ENCODE data around the gene NOSIP.

Gene NOSIP

GRCh38 chr19:49594157-49594992 is 14.0 kb upstream of the NOSIP start:
- no peak for DNase-seq

GRCh38 chr19:49593233-49594113 is 13.1 kb upstream of the NOSIP start:
- peak; percentile 95 for DNase-seq

- DNase-seq, result no peak
These were observed 12.3 kb upstream of the NOSIP start for GRCh38 chr19:49592486-49593232.

- peak; percentile 36 for DNase-seq
These were observed 11.6 kb upstream of the NOSIP start for GRCh38 chr19:49591731-49592485.

GRCh38 chr19:49590971-49591730 is 10.8 kb upstream of the NOSIP start, which contains the start of gene PRR12:
TSS of gene PRR12 (plus strand) at chr19:49591182. CDS start at chr19:49591655, 473 bp downstream.
- DNase-seq, result peak; percentile 64

- peak; percentile 95 for DNase-seq
These were observed 10.0 kb upstream of the NOSIP start for GRCh38 chr19:49590071-49590970.

GRCh38 chr19:49589502-49589905 is 9.1 kb upstream of the NOSIP start:
- no peak for DNase-seq

GRCh38 chr19:49588365-49589122 is 8.2 kb upstream of the NOSIP start:
- no peak for DNase-seq

GRCh38 chr19:49587227-49587626 is 6.9 kb upstream of the NOSIP start:
- no peak for DNase-seq

GRCh38 chr19:49585023-49585422 is 4.7 kb upstream of the NOSIP start:
- peak; percentile 26 for DNase-seq

GRCh38 chr19:49583239-49583638 is 2.9 kb upstream of the NOSIP start:
- DNase-seq, result no peak

GRCh38 chr19:49581007-49581508 is 702 bp upstream of the NOSIP start, which contains the start of gene PRRG2:
TSS of gene PRRG2 (plus strand) at chr19:49581316. CDS start at chr19:49583220, 1,904 bp downstream.
- DNase-seq, result no peak

- no peak for DNase-seq
These were observed 451 bp downstream of the NOSIP start for GRCh38 chr19:49579947-49580263.

- no peak for DNase-seq
These were observed 1.2 kb downstream of the NOSIP start for GRCh38 chr19:49579193-49579592.

GRCh38 chr19:49574206-49574755 is 6.1 kb downstream of the NOSIP start:
- DNase-seq, result no peak

- no peak for DNase-seq
These were observed 6.9 kb downstream of the NOSIP start for GRCh38 chr19:49573425-49573824.

- DNase-seq, result no peak
These were observed 7.3 kb downstream of the NOSIP start for GRCh38 chr19:49573009-49573408.

- DNase-seq, result no peak
These were observed 9.2 kb downstream of the NOSIP start for GRCh38 chr19:49570997-49571676.

Data from NCI-H1105 (cell line).